ENCODE data around the gene CBX4.

The CBX4 gene

DNA sequence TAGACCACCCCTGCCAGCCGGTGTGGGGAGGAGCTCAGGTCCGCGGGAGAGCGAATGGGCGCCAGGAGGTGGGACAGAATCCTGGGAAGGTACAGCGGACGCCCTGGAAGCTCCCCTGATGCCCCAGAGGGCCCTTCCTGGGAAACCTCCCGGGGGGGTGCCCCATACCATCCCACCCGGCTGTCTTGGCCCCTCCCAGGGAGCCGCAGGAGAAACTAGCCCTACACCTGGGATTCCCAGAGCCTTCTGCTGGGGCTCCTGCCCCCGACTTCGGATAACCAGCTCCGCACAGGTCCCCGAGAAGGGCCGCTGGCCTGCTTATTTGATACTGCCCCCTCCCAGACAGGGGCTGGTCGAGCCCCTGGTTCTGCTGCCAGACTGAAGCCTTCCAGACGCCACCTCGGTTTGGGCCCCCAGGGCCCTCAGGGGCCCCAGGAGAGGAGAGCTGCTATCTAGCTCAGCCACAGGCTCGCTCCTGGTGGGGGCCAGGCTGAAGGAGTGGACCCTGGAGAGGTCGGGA, 3.0 kb upstream of the CBX4 start:
- no peak overlapping the region for H3K4me2 ChIP-seq (ENCODE audit: low read depth, low read length, poor library complexity, severe bottlenecking)
- TF ChIP-seq EZH2phosphoT487 (conservative IDR thresholded peaks at IDR 0.05; ENCODE audit: low read length) = no peak
- TF ChIP-seq, protein P1, sequence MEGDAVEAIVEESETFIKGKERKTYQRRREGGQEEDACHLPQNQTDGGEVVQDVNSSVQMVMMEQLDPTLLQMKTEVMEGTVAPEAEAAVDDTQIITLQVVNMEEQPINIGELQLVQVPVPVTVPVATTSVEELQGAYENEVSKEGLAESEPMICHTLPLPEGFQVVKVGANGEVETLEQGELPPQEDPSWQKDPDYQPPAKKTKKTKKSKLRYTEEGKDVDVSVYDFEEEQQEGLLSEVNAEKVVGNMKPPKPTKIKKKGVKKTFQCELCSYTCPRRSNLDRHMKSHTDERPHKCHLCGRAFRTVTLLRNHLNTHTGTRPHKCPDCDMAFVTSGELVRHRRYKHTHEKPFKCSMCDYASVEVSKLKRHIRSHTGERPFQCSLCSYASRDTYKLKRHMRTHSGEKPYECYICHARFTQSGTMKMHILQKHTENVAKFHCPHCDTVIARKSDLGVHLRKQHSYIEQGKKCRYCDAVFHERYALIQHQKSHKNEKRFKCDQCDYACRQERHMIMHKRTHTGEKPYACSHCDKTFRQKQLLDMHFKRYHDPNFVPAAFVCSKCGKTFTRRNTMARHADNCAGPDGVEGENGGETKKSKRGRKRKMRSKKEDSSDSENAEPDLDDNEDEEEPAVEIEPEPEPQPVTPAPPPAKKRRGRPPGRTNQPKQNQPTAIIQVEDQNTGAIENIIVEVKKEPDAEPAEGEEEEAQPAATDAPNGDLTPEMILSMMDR (IDR thresholded peaks at IDR 0.05; ENCODE audit: insufficient read depth, low read length, poor library complexity, severe bottlenecking) = no peak

GRCh38 chr17:79841369-79842135, 2.3 kb upstream of the CBX4 start:
- H3K4me3 ChIP-seq (ENCODE audit: insufficient read depth, low read length, poor library complexity, severe bottlenecking) = no peak overlapping the region
- TF ChIP-seq, protein P1 (IDR thresholded peaks at IDR 0.05; ENCODE audit: insufficient read depth, low read length, poor library complexity, severe bottlenecking) = no peak
- no peak for TF ChIP-seq EZH2phosphoT487 (conservative IDR thresholded peaks at IDR 0.05; ENCODE audit: low read length)

More for the DNA sequence above, 3.0 kb upstream of the CBX4 start:
- Histone ChIP-seq H3K9me3 (ENCODE audit: insufficient read depth, low read length) (no peaks in the 10 kb centered on the region), H4K20me1 (ENCODE audit: low read depth, low read length) (no peaks in the 10 kb centered on the region), H3F3A (ENCODE audit: insufficient read depth) (peaks cover 11% of the 10 kb centered on the region), H3K27ac (ENCODE audit: low read depth, low read length) (no peak overlapping the region), H3K9ac (ENCODE audit: low read length) (no peak overlapping the region), H3K27me3 (ENCODE audit: low read length) (no peaks in the 10 kb centered on the region), H3K4me3 (ENCODE audit: insufficient read depth, low read length, poor library complexity, severe bottlenecking) (no peak overlapping the region), H3K9me2 (replicated peaks; ENCODE audit: insufficient read depth, low read length) (no peaks in the 10 kb centered on the region), H3K79me2 (ENCODE audit: insufficient read depth, low read length) (peaks cover 11% of the 10 kb centered on the region), H3K36me3 (ENCODE audit: low read length) (no peaks in the 10 kb centered on the region), H2AFZ (ENCODE audit: low read depth, low read length, severe bottlenecking) (no peak overlapping the region)

GRCh38 chr17:79840989-79841286, 1.7 kb upstream of the CBX4 start:
- Histone ChIP-seq H3K4me2 (ENCODE audit: low read depth, low read length, poor library complexity, severe bottlenecking) (no peak overlapping the region), H3K27me3 (ENCODE audit: low read length) (no peaks in the 10 kb centered on the region), H3K79me2 (ENCODE audit: insufficient read depth, low read length) (peaks cover 19% of the 10 kb centered on the region)

More at GRCh38 chr17:79841369-79842135, 2.3 kb upstream of the CBX4 start:
- Histone ChIP-seq H3K79me2 (ENCODE audit: insufficient read depth, low read length) (peaks cover 13% of the 10 kb centered on the region), H3K27me3 (ENCODE audit: low read length) (no peaks in the 10 kb centered on the region), H3K36me3 (ENCODE audit: low read length) (no peaks in the 10 kb centered on the region), H2AFZ (ENCODE audit: low read depth, low read length, severe bottlenecking) (no peak overlapping the region), H4K20me1 (ENCODE audit: low read depth, low read length) (peaks cover 1% of the 10 kb centered on the region; the same call in 1 of the 2 replicates), H3K9me2 (replicated peaks; ENCODE audit: insufficient read depth, low read length) (no peaks in the 10 kb centered on the region), H3K27ac (ENCODE audit: low read depth, low read length) (no peak overlapping the region), H3K9me3 (ENCODE audit: insufficient read depth, low read length) (no peaks in the 10 kb centered on the region), H3K9ac (ENCODE audit: low read length) (no peak overlapping the region), H3F3A (ENCODE audit: insufficient read depth) (peaks cover 14% of the 10 kb centered on the region), H3K4me2 (ENCODE audit: low read depth, low read length, poor library complexity, severe bottlenecking) (no peak overlapping the region)

More at GRCh38 chr17:79840989-79841286, 1.7 kb upstream of the CBX4 start:
- Histone ChIP-seq H3K9ac (ENCODE audit: low read length) (no peak overlapping the region), H3K9me2 (replicated peaks; ENCODE audit: insufficient read depth, low read length) (no peaks in the 10 kb centered on the region), H3K9me3 (ENCODE audit: insufficient read depth, low read length) (no peaks in the 10 kb centered on the region), H3K27ac (ENCODE audit: low read depth, low read length) (no peak overlapping the region), H3K4me3 (ENCODE audit: insufficient read depth, low read length, poor library complexity, severe bottlenecking) (no peak overlapping the region), H4K20me1 (ENCODE audit: low read depth, low read length) (peaks cover 7% of the 10 kb centered on the region; the same call in 1 of the 2 replicates), H2AFZ (ENCODE audit: low read depth, low read length, severe bottlenecking) (no peak overlapping the region), H3K36me3 (ENCODE audit: low read length) (no peaks in the 10 kb centered on the region), H3F3A (ENCODE audit: insufficient read depth) (peaks cover 14% of the 10 kb centered on the region)
- TF ChIP-seq EZH2phosphoT487 (conservative IDR thresholded peaks at IDR 0.05; ENCODE audit: low read length) = no peak
- TF ChIP-seq, protein P1 (IDR thresholded peaks at IDR 0.05; ENCODE audit: insufficient read depth, low read length, poor library complexity, severe bottlenecking) = no peak

Measured in SU-DHL-6 (cell line).